Measurements from ENCODE around the gene MOK.
A peak's percentile ranks its signal among the peaks of the same experiment; 100 is the strongest.

The MOK gene

DNA sequence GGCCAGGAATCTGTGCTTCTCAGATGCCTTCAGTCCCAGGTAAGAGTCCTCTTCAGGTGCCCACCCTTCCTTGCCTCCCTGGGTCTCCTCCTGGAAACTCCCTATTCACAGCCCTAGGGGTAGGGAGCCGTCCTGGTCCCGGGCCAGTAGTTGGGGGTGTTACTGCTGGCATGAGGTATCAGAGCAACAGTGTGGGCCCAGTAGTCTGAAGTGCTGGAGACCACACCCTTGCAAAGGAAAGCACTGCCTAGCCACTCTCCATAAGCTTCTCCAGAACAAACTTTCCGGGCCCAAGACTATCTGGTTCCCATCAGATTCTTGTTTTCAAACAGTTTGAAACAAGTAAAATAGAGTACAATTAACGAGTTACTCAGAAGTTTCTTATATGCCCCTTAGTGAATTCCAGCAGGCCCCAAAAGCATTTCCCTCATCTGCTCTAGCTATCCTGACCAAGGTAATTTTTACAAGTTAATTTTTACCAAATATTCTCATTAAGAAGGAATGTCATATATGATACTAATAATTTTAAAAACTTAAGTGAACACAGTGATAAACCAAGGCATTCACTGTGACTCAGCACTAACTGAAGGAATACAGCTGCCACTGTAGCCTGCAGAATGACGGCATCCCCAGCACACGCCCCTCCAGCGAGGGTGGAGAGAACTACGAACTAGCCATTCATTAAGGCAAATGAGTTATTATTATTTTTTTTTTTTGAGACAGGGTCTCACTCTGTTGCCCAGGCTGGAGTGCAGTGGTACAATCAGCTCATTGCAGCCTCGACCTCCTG lies 49.4 kb downstream of the MOK start:
- 45% methylated on average over 7 of the region's 9 CpGs for WGBS
- Histone ChIP-seq H3K27ac (ENCODE audit: low read length, poor library complexity, severe bottlenecking) (peak overlapping the region; percentile 94), H3K14ac (ENCODE audit: low read length in 2 of 2) (no peak overlapping the region), H3K4me1 (ENCODE audit: control insufficient read depth, insufficient read depth, low read depth, low read length) (peaks cover 6% of the 10 kb centered on the region), H3K4me2 (ENCODE audit: low read length, poor library complexity, severe bottlenecking) (no peak overlapping the region), H3K4me3 (ENCODE audit: insufficient read depth in 1 of 2, low read depth in 1 of 2, low read length in 2 of 2) (no peak overlapping the region), H4K8ac (ENCODE audit: low read length) (peak overlapping the region; percentile 1), H2BK120ac (ENCODE audit: low read depth, low read length) (peak overlapping the region; percentile 71), H2BK12ac (ENCODE audit: low read length in 2 of 2) (peak overlapping the region in 1 of 2 experiments; percentile 37), H2BK5ac (ENCODE audit: low read depth, low read length, poor library complexity, severe bottlenecking) (peak overlapping the region; percentile 39), H4K91ac (ENCODE audit: low read length) (peak overlapping the region; percentile 80), H2BK15ac (ENCODE audit: low read depth, poor library complexity, severe bottlenecking) (no peak overlapping the region), H3K27me3 (ENCODE audit: control insufficient read depth in 1 of 2, insufficient read depth in 1 of 2, low read length in 2 of 2) (no peaks in the 10 kb centered on the region), H3K23ac (ENCODE audit: low read length in 2 of 2) (no peak overlapping the region), H3K79me1 (replicated peaks; ENCODE audit: low read length, poor library complexity, severe bottlenecking) (peaks cover under 1% of the 10 kb centered on the region), H3K9me3 (ENCODE audit: control insufficient read depth, low read length) (no peaks in the 10 kb centered on the region), H3K18ac (ENCODE audit: low read depth in 1 of 2, low read length in 2 of 2) (peak overlapping the region in 1 of 2 experiments; percentile 61), H3K36me3 (ENCODE audit: control insufficient read depth in 1 of 2, insufficient read depth in 2 of 2, low read depth in 1 of 2, low read length in 2 of 2) (peaks cover 4 to 5% of the 10 kb centered on the region in 2 experiments), H3K9ac (ENCODE audit: low read length) (peak overlapping the region; percentile 80), H2AFZ (ENCODE audit: low read depth, low read length) (no peak overlapping the region), H3K4ac (ENCODE audit: low read depth in 1 of 2, low read length in 2 of 2) (peak overlapping the region in 1 of 2 experiments; percentile 40), H2AK5ac (ENCODE audit: low read length, severe bottlenecking) (peak overlapping the region; percentile 57)
- peak; percentile 76 for DNase-seq

GRCh38 chr14:102252834-102253801 lies 51.8 kb downstream of the MOK start:
- no peak overlapping the region for H3K14ac ChIP-seq (ENCODE audit: low read length in 2 of 2)
- H4K91ac ChIP-seq (ENCODE audit: low read length), result no peak overlapping the region
- no peak overlapping the region for H2BK12ac ChIP-seq (ENCODE audit: low read length in 2 of 2)
- H3K9me3 ChIP-seq (ENCODE audit: control insufficient read depth, low read length), result no peaks in the 10 kb centered on the region
- peaks cover 15% of the 10 kb centered on the region for H3K4me1 ChIP-seq (ENCODE audit: control insufficient read depth, insufficient read depth, low read depth, low read length)
- no peak overlapping the region for H3K27ac ChIP-seq (ENCODE audit: low read length, poor library complexity, severe bottlenecking)
- no peak overlapping the region for H2BK15ac ChIP-seq (ENCODE audit: low read depth, poor library complexity, severe bottlenecking)
- no peak overlapping the region for H4K8ac ChIP-seq (ENCODE audit: low read length)
- H3K4me3 ChIP-seq (ENCODE audit: insufficient read depth in 1 of 2, low read depth in 1 of 2, low read length in 2 of 2), result no peak overlapping the region
- H3K9ac ChIP-seq (ENCODE audit: low read length), result no peak overlapping the region
- no peak overlapping the region for H2BK120ac ChIP-seq (ENCODE audit: low read depth, low read length)
- DNase-seq, result peak; percentile 24
- H3K4me2 ChIP-seq (ENCODE audit: low read length, poor library complexity, severe bottlenecking), result no peak overlapping the region
- H3K23ac ChIP-seq (ENCODE audit: low read length in 2 of 2), result no peak overlapping the region
- peaks cover 5 to 13% of the 10 kb centered on the region in 2 experiments for H3K36me3 ChIP-seq (ENCODE audit: control insufficient read depth in 1 of 2, insufficient read depth in 2 of 2, low read depth in 1 of 2, low read length in 2 of 2)
- H2AFZ ChIP-seq (ENCODE audit: low read depth, low read length), result no peak overlapping the region
- H3K27me3 ChIP-seq (ENCODE audit: control insufficient read depth in 1 of 2, insufficient read depth in 1 of 2, low read length in 2 of 2), result no peaks in the 10 kb centered on the region
- 84% methylated on average over 16 of the region's 21 CpGs for WGBS
- H2BK5ac ChIP-seq (ENCODE audit: low read depth, low read length, poor library complexity, severe bottlenecking), result no peak overlapping the region
- H3K4ac ChIP-seq (ENCODE audit: low read depth in 1 of 2, low read length in 2 of 2), result no peak overlapping the region
- H3K18ac ChIP-seq (ENCODE audit: low read depth in 1 of 2, low read length in 2 of 2), result no peak overlapping the region
- H3K79me1 ChIP-seq (replicated peaks; ENCODE audit: low read length, poor library complexity, severe bottlenecking), result peaks cover 1% of the 10 kb centered on the region
- H2AK5ac ChIP-seq (ENCODE audit: low read length, severe bottlenecking), result peak overlapping the region; percentile 80

- no peak overlapping the region for H3K9ac ChIP-seq (ENCODE audit: low read length)
- WGBS, result 95% methylated on average over 4 of the region's 8 CpGs
- no peak overlapping the region for H2BK120ac ChIP-seq (ENCODE audit: low read depth, low read length)
- no peak overlapping the region for H2AFZ ChIP-seq (ENCODE audit: low read depth, low read length)
- no peak overlapping the region for H2BK5ac ChIP-seq (ENCODE audit: low read depth, low read length, poor library complexity, severe bottlenecking)
- H3K36me3 ChIP-seq (ENCODE audit: control insufficient read depth in 1 of 2, insufficient read depth in 2 of 2, low read depth in 1 of 2, low read length in 2 of 2), result peaks cover 5 to 13% of the 10 kb centered on the region in 2 experiments
- no peak overlapping the region for H3K4me2 ChIP-seq (ENCODE audit: low read length, poor library complexity, severe bottlenecking)
- no peak overlapping the region for H3K4ac ChIP-seq (ENCODE audit: low read depth in 1 of 2, low read length in 2 of 2)
- no peak overlapping the region for H3K14ac ChIP-seq (ENCODE audit: low read length in 2 of 2)
- no peak overlapping the region for H4K91ac ChIP-seq (ENCODE audit: low read length)
- H2BK12ac ChIP-seq (ENCODE audit: low read length in 2 of 2), result no peak overlapping the region
- H4K8ac ChIP-seq (ENCODE audit: low read length), result no peak overlapping the region
- H3K4me3 ChIP-seq (ENCODE audit: insufficient read depth in 1 of 2, low read depth in 1 of 2, low read length in 2 of 2), result no peak overlapping the region
- no peaks in the 10 kb centered on the region for H3K9me3 ChIP-seq (ENCODE audit: control insufficient read depth, low read length)
- DNase-seq, result no peak
- peaks cover 18% of the 10 kb centered on the region for H3K4me1 ChIP-seq (ENCODE audit: control insufficient read depth, insufficient read depth, low read depth, low read length)
- H3K27ac ChIP-seq (ENCODE audit: low read length, poor library complexity, severe bottlenecking), result no peak overlapping the region
- H3K27me3 ChIP-seq (ENCODE audit: control insufficient read depth in 1 of 2, insufficient read depth in 1 of 2, low read length in 2 of 2), result no peaks in the 10 kb centered on the region
- peak overlapping the region; percentile 31 for H2AK5ac ChIP-seq (ENCODE audit: low read length, severe bottlenecking)
- H3K18ac ChIP-seq (ENCODE audit: low read depth in 1 of 2, low read length in 2 of 2), result no peak overlapping the region
- H3K23ac ChIP-seq (ENCODE audit: low read length in 2 of 2), result no peak overlapping the region
- peaks cover 5% of the 10 kb centered on the region for H3K79me1 ChIP-seq (replicated peaks; ENCODE audit: low read length, poor library complexity, severe bottlenecking)
- H2BK15ac ChIP-seq (ENCODE audit: low read depth, poor library complexity, severe bottlenecking), result no peak overlapping the region
Observed at GRCh38 chr14:102251161-102251560, 53.8 kb downstream of the MOK start.

GRCh38 chr14:102250636-102251035 lies 54.3 kb downstream of the MOK start:
- Histone ChIP-seq H3K18ac (ENCODE audit: low read depth in 1 of 2, low read length in 2 of 2) (no peak overlapping the region), H2BK12ac (ENCODE audit: low read length in 2 of 2) (no peak overlapping the region), H2BK5ac (ENCODE audit: low read depth, low read length, poor library complexity, severe bottlenecking) (no peak overlapping the region), H3K27me3 (ENCODE audit: control insufficient read depth in 1 of 2, insufficient read depth in 1 of 2, low read length in 2 of 2) (no peaks in the 10 kb centered on the region), H2AK5ac (ENCODE audit: low read length, severe bottlenecking) (peak overlapping the region; percentile 50), H3K23ac (ENCODE audit: low read length in 2 of 2) (no peak overlapping the region), H3K14ac (ENCODE audit: low read length in 2 of 2) (no peak overlapping the region), H3K9ac (ENCODE audit: low read length) (no peak overlapping the region), H4K91ac (ENCODE audit: low read length) (no peak overlapping the region), H3K4me1 (ENCODE audit: control insufficient read depth, insufficient read depth, low read depth, low read length) (peaks cover 18% of the 10 kb centered on the region), H3K79me1 (replicated peaks; ENCODE audit: low read length, poor library complexity, severe bottlenecking) (peaks cover 7% of the 10 kb centered on the region), H2BK120ac (ENCODE audit: low read depth, low read length) (no peak overlapping the region), H4K8ac (ENCODE audit: low read length) (no peak overlapping the region), H3K27ac (ENCODE audit: low read length, poor library complexity, severe bottlenecking) (no peak overlapping the region), H2BK15ac (ENCODE audit: low read depth, poor library complexity, severe bottlenecking) (no peak overlapping the region), H3K4me3 (ENCODE audit: insufficient read depth in 1 of 2, low read depth in 1 of 2, low read length in 2 of 2) (no peak overlapping the region), H2AFZ (ENCODE audit: low read depth, low read length) (no peak overlapping the region), H3K36me3 (ENCODE audit: control insufficient read depth in 1 of 2, insufficient read depth in 2 of 2, low read depth in 1 of 2, low read length in 2 of 2) (peaks cover 5 to 13% of the 10 kb centered on the region in 2 experiments), H3K4ac (ENCODE audit: low read depth in 1 of 2, low read length in 2 of 2) (no peak overlapping the region), H3K9me3 (ENCODE audit: control insufficient read depth, low read length) (no peaks in the 10 kb centered on the region), H3K4me2 (ENCODE audit: low read length, poor library complexity, severe bottlenecking) (no peak overlapping the region)
- 97% methylated on average over 15 of the region's 15 CpGs for WGBS
- no peak for DNase-seq
